Activated naive CD8-positive, alpha-beta T cell (primary cell): Measurements from ENCODE around the gene SCGB1C1.
A peak's percentile ranks its signal among the peaks of the same experiment; 100 is the strongest.

ENCODE experiments used
- H3K27ac Mint-ChIP-seq: one replicate; pipeline ENCODE4 v1.8.0; 2021; ENCODE audit warnings: mixed read lengths
- H3K27me3 Mint-ChIP-seq: one replicate; pipeline ENCODE4 v1.8.0; 2021; ENCODE audit warnings: mixed read lengths
- H3K36me3 Mint-ChIP-seq: one replicate; pipeline ENCODE4 v1.8.0; 2021; ENCODE audit warnings: mixed read lengths
- H3K4me1 Mint-ChIP-seq: one replicate; pipeline ENCODE4 v1.8.0; 2021; ENCODE audit warnings: low read depth, mixed read lengths
- H3K4me3 Mint-ChIP-seq: one replicate; pipeline ENCODE4 v1.8.0; 2021; ENCODE audit warnings: mild to moderate bottlenecking, mixed read lengths
- H3K9me3 Mint-ChIP-seq: one replicate; pipeline ENCODE4 v1.8.0; 2021; ENCODE audit warnings: low read depth, mixed read lengths

The SCGB1C1 gene

DNA sequence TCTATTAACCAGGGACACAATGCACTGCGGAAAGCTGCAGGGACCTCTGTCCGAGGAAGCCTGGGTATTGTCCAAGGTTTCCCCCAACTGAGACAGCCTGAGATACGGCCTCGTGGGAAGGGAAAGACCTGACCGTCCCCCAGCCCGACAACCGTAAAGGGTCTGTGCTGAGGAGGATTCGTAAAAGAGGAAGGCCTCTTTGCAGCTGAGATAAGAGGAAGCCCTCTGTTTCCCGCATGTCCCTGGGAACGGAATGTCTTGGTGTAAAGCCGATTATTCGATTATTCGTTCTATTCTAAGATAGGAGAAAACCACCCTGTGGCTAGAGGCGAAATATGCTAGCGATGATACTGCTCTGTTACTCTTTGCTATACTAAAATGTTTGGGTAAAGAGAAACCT lies 9.1 kb downstream of the SCGB1C1 start:
- H3K4me1 Mint-ChIP-seq: peaks cover 45% of the 10 kb centered on the region
- H3K27me3 Mint-ChIP-seq: no peaks in the 10 kb centered on the region
- peak overlapping the region; percentile 70 for H3K4me3 Mint-ChIP-seq
- H3K27ac Mint-ChIP-seq: peak overlapping the region; percentile 88
- no peaks in the 10 kb centered on the region for H3K36me3 Mint-ChIP-seq
- no peaks in the 10 kb centered on the region for H3K9me3 Mint-ChIP-seq

DNA sequence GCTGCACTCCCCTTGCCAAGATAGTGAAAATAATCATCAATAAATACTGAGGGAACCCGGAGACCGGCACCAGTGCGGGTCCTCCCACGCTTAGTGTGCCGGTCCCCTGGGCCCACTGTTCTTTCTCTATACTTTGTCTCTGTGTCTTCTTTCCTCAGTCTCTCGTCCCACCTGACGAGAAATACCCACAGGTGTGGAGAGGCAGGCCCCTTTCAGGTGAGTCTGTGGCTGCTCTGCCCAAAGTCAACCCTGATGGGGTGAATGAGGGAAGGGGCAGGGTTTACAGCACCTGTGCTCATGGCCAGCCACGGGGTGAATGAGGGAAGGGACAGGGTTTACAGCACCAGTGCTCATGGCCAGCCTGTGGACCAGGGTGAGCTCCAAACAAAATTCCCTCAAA lies 9.6 kb downstream of the SCGB1C1 start:
- Mint-ChIP-seq H3K36me3 (no peaks in the 10 kb centered on the region), H3K9me3 (no peaks in the 10 kb centered on the region), H3K4me1 (peaks cover 45% of the 10 kb centered on the region), H3K27ac (peak overlapping the region; percentile 88), H3K27me3 (no peaks in the 10 kb centered on the region), H3K4me3 (peak overlapping the region; percentile 70)

DNA sequence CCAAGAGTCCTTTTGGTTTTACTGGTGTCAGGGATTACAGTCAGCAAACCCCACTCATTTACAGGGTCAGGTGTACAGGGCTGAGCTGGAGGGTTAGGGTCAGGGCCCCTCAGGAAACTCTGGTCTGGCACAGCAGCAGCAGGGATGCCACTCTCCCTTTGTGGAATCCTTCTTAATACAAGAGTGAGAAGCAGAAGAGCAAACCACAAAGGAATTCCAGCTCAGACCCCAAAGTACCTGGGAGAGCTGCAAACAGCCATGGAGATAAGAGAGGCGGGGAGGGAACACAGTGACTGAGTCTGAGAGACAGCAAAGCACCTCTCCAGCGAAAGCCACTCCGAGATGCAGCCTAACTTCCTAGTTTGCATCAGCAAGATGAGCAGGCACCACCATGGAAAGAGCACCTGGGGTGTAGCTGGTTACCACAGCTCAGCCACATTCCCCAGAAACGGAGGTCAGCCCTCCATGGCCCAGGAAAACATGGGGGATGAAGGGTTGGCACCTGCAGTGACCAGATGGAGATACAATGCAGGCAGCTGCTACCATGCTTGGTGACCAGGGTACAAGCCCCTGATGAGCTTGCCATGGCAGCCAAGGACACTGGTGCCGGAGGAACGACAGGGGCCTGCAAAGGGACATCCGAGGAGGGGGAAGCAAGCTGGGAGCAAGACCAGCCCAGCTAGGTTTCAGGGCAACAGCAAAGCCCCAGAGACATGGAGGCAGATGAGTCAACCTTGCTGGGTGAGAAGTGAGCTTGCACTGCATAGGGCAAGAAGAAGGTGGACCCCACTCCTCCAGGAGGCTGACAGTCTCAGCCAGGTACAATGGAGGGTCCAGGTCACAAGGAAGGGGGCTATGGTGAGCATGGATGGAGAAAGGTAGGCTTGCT lies 10.4 kb downstream of the SCGB1C1 start:
- peak overlapping the region; percentile 88 for H3K27ac Mint-ChIP-seq
- no peaks in the 10 kb centered on the region for H3K36me3 Mint-ChIP-seq
- peak overlapping the region; percentile 59 for H3K4me3 Mint-ChIP-seq
- H3K9me3 Mint-ChIP-seq: no peaks in the 10 kb centered on the region
- no peaks in the 10 kb centered on the region for H3K27me3 Mint-ChIP-seq
- peaks cover 45% of the 10 kb centered on the region for H3K4me1 Mint-ChIP-seq

DNA sequence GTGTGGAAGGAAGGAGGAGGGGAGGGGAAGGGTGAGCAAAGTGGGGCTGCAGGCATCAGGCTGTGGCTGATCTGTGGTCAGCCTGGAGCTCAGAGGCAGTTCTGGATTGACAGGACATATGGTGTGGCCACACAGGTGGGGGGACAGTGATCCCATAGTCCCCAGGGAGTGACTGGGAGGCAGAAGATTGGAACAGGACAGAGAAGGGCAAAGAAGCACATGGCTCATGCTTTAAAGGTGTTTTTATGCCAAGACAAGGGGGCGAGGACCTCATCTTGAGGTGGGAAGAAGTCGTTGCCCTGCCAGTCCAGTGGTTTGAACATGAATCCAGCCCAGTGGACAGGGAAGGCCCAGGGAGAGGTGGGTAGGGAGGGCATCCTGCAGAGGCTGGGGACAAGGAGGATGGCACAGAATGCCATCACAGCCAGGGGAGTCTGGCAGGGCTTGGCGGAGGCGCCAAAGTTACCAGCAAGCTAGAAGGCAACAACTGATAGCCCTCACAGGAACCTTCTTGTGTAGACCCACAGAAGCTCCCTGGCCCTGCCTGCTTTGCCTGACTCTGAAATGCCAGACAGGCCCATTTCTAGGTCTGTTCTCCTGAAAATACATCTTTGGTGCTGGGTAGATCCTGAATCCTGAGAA lies 11.2 kb downstream of the SCGB1C1 start:
- Mint-ChIP-seq H3K27ac (peak overlapping the region; percentile 82), H3K27me3 (no peaks in the 10 kb centered on the region), H3K9me3 (no peaks in the 10 kb centered on the region), H3K4me1 (peaks cover 45% of the 10 kb centered on the region), H3K4me3 (peak overlapping the region; percentile 59), H3K36me3 (no peaks in the 10 kb centered on the region)

DNA sequence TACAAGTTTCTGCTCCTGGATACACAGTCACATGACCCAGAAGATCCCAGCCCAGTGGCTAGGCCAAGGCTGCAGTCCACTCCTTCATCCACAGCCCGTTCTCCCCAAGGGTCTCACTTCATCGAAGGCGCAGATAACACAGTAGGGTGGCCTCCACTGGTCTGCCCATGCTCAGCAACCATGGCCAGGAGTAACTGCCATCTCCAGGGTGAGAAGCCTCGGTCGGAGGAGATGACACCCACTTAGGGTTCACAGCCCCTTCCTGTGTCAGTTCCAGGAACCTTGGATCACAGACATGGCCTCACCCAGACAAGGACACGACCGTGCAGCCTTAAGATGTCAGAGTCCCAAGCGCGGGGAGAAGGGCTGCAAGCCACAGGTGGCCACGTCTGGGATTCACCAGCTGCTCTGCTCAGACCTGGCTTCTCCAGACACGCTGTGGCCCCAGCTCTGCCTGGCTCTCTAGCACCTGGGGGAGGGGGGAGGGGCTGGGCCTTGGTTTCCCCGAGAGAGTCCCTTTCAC lies 11.8 kb downstream of the SCGB1C1 start:
- peak overlapping the region; percentile 66 for H3K27ac Mint-ChIP-seq
- peaks cover 47% of the 10 kb centered on the region for H3K4me1 Mint-ChIP-seq
- peak overlapping the region; percentile 32 for H3K4me3 Mint-ChIP-seq
- H3K36me3 Mint-ChIP-seq: no peaks in the 10 kb centered on the region
- no peaks in the 10 kb centered on the region for H3K27me3 Mint-ChIP-seq
- no peaks in the 10 kb centered on the region for H3K9me3 Mint-ChIP-seq

DNA sequence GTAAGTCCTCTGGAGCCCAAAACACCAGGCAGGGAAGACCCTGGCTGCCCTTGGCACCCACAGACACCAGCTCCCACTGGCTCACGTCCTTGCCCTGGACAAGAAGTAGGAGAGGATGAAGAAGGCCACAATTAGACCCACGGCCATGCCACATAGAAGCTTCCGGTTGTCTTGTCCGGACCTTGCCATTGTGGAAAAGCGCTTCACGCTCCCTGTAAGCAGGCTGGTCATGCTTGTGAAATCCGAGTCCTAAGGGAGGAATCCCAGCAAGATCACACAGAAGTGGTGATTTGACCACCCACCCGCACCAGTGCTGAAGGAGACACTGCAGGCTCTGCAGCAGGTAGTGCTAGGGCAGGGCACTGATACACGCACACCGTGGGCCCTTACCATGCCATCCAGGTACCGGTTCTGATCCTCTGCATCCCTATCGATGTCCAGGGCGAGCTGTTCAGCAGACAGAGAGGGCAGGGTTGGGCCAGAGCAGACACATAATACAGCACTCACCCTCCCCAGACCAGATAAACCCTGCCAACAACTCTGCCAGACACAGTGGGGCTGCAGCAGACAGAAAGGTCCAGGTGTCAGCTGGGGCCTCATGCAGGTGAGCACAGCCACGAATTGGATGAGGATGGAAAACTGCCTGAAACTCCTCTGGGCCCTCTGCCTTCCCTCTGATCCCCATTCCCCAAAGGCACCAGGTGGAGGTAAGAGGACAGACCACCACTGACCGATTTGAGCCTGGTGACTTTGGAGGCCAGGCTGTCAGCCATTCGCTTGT lies 12.5 kb downstream of the SCGB1C1 start:
- Mint-ChIP-seq H3K27ac (peak overlapping the region; percentile 98), H3K4me3 (peak overlapping the region; percentile 100), H3K27me3 (no peaks in the 10 kb centered on the region), H3K36me3 (no peaks in the 10 kb centered on the region), H3K4me1 (peaks cover 52% of the 10 kb centered on the region), H3K9me3 (no peaks in the 10 kb centered on the region)

DNA sequence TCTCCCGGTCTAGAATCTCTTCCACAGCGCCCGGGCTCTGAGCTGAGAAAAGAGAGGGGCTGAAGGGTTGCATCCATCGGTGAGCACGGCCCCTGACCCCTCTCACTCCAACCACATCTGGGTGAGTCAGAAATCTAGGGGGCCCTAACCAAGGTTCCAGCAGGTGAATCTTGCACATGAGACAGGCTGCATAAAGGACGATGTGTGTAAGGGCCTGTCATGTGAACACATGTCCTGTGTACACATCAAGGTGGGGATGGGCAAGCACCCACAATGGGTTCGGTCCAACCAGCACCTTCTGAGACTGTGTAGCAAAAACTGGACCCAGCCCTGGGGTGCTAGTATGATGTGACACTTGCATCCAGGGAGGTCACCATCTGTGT lies 13.1 kb downstream of the SCGB1C1 start:
- Mint-ChIP-seq H3K27me3 (no peaks in the 10 kb centered on the region), H3K4me1 (peaks cover 52% of the 10 kb centered on the region), H3K27ac (peak overlapping the region; percentile 98), H3K4me3 (peak overlapping the region; percentile 100), H3K9me3 (no peaks in the 10 kb centered on the region), H3K36me3 (no peaks in the 10 kb centered on the region)

DNA sequence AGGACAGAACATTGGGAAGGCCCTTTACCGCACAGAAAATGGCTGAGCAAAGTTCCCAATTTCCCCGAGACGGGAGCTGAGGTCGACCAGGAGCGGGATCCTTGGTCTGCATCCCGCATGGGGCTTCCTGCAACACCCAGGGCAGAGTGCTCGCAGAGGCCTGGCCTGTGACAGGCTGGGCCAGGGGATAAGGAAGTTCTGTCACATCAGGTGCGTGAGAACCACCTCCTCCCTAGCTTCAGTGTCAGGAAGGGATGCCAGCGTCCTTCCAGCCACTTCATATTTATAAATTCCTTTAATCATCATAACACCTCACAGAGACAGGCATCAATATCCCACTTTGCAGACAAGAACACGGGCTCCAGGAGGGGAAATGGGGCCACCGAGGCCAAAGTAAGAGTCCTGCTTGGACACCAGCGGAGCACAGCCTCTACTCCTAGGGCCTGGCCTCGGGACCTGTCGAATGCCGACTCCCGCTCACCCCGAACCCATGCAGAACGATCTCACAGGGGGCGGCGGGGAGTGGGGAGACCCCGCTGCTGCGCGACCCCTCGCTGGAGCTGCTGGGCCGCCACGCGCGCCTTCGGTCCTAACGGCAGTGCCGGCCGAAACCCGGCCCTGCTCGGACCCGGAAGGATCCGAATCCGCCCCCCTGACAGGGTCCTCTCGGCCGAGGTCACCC lies 13.8 kb downstream of the SCGB1C1 start:
- Mint-ChIP-seq H3K27ac (peak overlapping the region; percentile 98), H3K9me3 (no peaks in the 10 kb centered on the region), H3K36me3 (peaks cover 3% of the 10 kb centered on the region), H3K4me1 (peaks cover 51% of the 10 kb centered on the region), H3K4me3 (peak overlapping the region; percentile 100), H3K27me3 (no peaks in the 10 kb centered on the region)

DNA sequence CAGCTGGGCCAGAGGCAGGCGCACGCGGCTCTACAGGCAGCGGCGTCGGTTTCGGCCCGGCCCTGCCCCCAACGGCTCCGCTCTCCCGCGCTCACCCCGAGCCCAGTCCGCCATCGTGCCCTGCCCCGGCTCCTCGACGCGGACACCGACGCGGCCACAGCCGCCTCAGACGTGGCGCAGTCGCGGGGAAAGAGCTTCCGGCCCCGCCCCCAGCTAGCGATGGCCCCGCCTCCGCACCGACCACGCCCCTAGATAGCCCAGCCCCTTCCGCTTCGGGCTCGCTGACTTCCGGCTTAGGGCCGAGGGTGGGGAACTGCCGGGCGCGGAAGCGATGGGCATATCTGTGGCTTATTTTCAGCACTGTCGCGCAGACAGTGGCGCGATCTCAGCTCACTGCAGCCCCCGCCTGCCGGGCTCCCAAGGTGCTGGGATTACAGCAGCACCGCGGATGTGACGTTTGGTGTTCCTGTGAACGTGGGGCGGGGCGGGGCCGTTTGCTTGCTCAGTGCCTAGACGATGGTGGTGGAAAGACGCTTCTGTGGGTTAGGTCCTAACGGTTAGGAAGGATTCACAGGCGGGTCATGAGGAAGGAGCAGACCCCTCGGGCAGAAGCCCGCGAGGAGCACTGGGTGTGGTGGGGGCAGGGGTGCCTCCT lies 14.5 kb downstream of the SCGB1C1 start, which contains the start of the genes BET1L and RIC8A:
BET1L (minus strand) TSS at position 192 of the 655 bp plus-strand sequence; CDS start at position 114, 78 bp downstream.
RIC8A (plus strand) TSS at position 501 of the 655 bp plus-strand sequence. CDS start 1,147 bp downstream, outside the sequence.
- Mint-ChIP-seq H3K27me3 (no peaks in the 10 kb centered on the region), H3K27ac (peak within 1 kb of the TSS; percentile 99), H3K9me3 (no peaks in the 10 kb centered on the region), H3K4me3 (peak within 1 kb of the TSS; percentile 100), H3K36me3 (peaks cover 3% of the 10 kb centered on the region), H3K4me1 (peaks cover 44% of the 10 kb centered on the region)

DNA sequence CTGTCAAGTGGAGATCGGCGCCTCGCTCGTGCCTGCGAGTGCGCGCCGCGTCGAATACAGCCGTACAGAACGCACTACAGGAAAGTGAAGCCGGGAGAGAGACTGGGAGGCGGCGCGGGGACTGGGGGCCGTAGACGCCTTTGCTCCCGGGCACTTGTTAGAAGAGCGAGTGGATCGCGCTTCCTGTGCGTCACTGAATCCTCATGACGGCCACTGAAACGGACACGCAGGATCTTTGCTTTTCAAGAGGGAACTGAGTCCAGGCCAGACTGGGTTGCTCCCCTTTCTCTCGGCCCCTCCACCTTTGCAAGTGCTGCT lies 14.9 kb downstream of the SCGB1C1 start:
- H3K4me3 Mint-ChIP-seq: peak overlapping the region; percentile 100
- H3K27me3 Mint-ChIP-seq: no peaks in the 10 kb centered on the region
- H3K9me3 Mint-ChIP-seq: no peaks in the 10 kb centered on the region
- H3K27ac Mint-ChIP-seq: peak overlapping the region; percentile 99
- H3K4me1 Mint-ChIP-seq: peaks cover 39% of the 10 kb centered on the region
- H3K36me3 Mint-ChIP-seq: peaks cover 3% of the 10 kb centered on the region

DNA sequence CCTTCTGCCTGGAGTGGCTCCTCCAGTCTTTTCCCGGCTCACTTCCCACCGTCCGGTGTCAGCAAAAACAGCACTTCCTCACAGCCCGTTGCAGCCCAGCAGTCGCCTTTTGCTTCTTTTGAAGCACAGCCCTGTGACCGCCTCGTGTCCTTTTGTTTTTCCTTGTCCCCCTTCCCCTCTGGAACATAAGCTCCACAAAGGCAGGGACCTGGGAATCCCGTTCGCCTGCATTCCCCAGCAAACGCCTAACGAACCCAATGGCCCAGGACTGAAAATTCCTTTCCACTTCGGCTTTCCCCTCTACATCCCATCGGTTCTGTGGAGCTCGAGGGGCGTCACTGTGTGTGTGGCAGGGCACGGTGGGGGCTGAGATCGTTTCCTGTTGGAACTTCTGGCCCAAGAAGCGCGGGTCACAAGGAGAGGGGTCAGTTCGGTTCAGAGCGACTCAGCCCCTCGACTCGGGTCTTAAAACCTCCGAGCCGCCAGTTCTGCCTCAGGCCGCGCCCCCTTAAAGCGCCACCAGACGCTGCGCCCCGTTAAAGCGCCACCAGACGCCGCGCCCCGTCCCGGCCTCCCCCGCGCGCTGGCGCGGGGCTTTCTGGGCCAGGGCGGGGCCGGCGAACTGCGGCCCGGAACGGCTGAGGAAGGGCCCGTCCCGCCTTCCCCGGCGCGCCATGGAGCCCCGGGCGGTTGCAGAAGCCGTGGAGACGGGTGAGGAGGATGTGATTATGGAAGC lies 15.5 kb downstream of the SCGB1C1 start:
- peaks cover 5% of the 10 kb centered on the region for H3K36me3 Mint-ChIP-seq
- H3K27ac Mint-ChIP-seq: peak overlapping the region; percentile 99
- no peaks in the 10 kb centered on the region for H3K9me3 Mint-ChIP-seq
- H3K27me3 Mint-ChIP-seq: no peaks in the 10 kb centered on the region
- H3K4me3 Mint-ChIP-seq: peak overlapping the region; percentile 100
- H3K4me1 Mint-ChIP-seq: peaks cover 34% of the 10 kb centered on the region

DNA sequence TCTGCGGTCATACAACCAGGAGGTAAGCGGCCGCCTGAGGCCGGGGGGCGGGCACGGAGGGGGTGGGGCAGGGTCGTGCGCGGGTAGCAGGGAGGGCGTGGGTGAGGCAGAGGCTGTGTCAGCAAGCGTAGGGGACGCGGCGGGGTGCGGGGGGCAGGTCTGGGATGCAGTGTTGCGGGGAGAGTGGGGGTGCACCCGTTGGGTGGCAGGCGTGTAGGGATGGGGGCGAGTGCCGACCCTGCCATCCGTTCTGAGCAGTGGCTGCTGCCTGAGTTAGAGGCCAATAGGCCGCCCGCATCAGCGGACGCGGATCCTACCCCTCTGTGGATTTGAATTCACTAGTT lies 16.0 kb downstream of the SCGB1C1 start:
- no peaks in the 10 kb centered on the region for H3K9me3 Mint-ChIP-seq
- H3K36me3 Mint-ChIP-seq: peaks cover 5% of the 10 kb centered on the region
- H3K27ac Mint-ChIP-seq: peak overlapping the region; percentile 89
- H3K4me3 Mint-ChIP-seq: peak overlapping the region; percentile 100
- peaks cover 28% of the 10 kb centered on the region for H3K4me1 Mint-ChIP-seq
- no peaks in the 10 kb centered on the region for H3K27me3 Mint-ChIP-seq

DNA sequence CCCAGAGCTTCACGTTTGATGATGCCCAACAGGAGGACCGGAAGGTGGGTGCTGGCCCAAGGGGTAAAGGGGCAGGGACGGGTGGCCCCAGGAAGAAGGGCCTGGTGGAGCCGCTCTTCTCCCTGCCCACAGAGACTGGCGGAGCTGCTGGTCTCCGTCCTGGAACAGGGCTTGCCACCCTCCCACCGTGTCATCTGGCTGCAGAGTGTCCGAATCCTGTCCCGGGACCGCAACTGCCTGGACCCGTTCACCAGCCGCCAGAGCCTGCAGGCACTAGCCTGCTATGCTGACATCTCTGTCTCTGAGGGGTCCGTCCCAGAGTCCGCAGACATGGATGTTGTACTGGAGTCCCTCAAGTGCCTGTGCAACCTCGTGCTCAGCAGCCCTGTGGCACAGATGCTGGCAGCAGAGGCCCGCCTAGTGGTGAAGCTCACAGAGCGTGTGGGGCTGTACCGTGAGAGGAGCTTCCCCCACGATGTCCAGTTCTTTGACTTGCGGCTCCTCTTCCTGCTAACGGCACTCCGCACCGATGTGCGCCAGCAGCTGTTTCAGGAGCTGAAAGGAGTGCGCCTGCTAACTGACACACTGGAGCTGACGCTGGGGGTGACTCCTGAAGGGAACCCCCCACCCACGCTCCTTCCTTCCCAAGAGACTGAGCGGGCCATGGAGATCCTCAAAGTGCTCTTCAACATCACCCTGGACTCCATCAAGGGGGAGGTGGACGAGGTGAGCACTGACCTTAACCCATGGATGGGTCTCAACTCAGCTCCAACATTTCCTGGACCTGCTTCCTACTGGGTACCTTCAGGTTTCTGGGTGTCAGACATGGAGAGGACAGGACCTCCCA lies 16.6 kb downstream of the SCGB1C1 start:
- H3K27me3 Mint-ChIP-seq: no peaks in the 10 kb centered on the region
- peaks cover 25% of the 10 kb centered on the region for H3K4me1 Mint-ChIP-seq
- peak overlapping the region; percentile 100 for H3K4me3 Mint-ChIP-seq
- H3K27ac Mint-ChIP-seq: peak overlapping the region; percentile 89
- H3K36me3 Mint-ChIP-seq: peaks cover 5% of the 10 kb centered on the region
- H3K9me3 Mint-ChIP-seq: no peaks in the 10 kb centered on the region
